MG63 (cell line): Measurements from ENCODE around the gene RNASE1. TPM values are rescaled to one million over a fixed set of nuclear protein-coding genes. Genes with fewer than 3 reads are reported as not detected.

Experiments used
- DNase-seq: peaks from one replicate; pipeline ENCODE4 v3.0.0-alpha.2; 2020
- H3K27me3 ChIP-seq: fragments of 250-450 bp; sonication (Bioruptor Pico); 2 replicates; pipeline ENCODE4 v1.5.1; 2020; ENCODE audit warnings: mild to moderate bottlenecking, moderate library complexity
- H3K36me3 ChIP-seq: fragments of 250-450 bp; sonication (Bioruptor Pico); 2 replicates; pipeline ENCODE4 v1.5.1; 2020; ENCODE audit warnings: mild to moderate bottlenecking, moderate library complexity
- H3K4me3 ChIP-seq: fragments of 250-450 bp; sonication (Bioruptor Pico); 2 replicates; pipeline ENCODE4 v1.5.1; 2020; ENCODE audit warnings: mild to moderate bottlenecking, moderate library complexity
- H3K9me3 ChIP-seq: fragments of 250-450 bp; sonication (Bioruptor Pico); 2 replicates; pipeline ENCODE4 v1.5.1; 2020; ENCODE audit warnings: mild to moderate bottlenecking, moderate library complexity
- total RNA-seq: library from RNA; depleted of rRNA; stranded (reverse); fragments of >200 nt; shearing (Covaris generic); gene quantifications from 2 replicates; pipeline ENCODE4 v1.2.3, GENCODE V29; 2014; ENCODE audit warnings: low replicate concordance; rRNA removed

RNASE1 gene
- total RNA-seq, 1 experiment from 2014 or later, result not detected

DNA sequence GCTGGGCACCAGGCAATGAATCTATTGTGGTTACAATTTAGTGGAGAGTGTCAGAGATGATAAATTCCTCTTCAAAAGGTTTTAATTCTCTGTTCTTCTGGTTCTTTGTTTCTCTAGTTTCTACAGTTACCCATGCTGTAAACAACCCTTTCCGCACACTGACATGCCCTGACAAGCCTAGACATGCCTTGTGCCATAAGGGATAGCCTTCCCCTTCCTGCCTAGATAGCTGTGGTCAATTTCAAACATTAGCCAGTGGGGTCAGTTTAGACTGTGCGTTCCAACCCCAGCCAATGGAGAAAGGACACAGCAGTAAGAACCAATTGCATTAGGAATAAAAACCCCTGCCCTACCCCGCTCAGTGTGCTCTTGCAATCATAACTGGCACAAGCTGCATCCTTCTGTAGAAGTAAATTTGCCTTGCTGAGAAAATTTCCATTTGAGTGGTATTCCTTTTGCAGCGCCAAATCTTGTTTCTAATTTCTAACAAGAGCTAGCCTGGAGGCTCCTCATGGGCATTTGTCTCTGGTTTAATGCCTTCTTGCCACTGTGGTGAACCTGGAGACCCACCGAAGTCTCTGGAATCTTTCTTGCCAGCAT lies 50.6 kb downstream of the RNASE1 start:
- Histone ChIP-seq H3K27me3 (no peaks in the 10 kb centered on the region), H3K4me3 (no peak overlapping the region), H3K9me3 (no peaks in the 10 kb centered on the region), H3K36me3 (no peaks in the 10 kb centered on the region)
- DNase-seq, result no peak

Other genes with a start within 250 kb of the RNASE1 start
- not detected in 2 replicates for gene RNASE9, start 241.8 kb downstream of the RNASE1 start, total RNA-seq
- gene RNASE11, start 214.8 kb downstream of the RNASE1 start, total RNA-seq, result not detected in 2 replicates
- gene RNASE12, start 211.5 kb downstream of the RNASE1 start, total RNA-seq, result not detected in 2 replicates
- not detected in 2 replicates for gene OR6S1, start 161.2 kb downstream of the RNASE1 start, total RNA-seq
- gene RNASE4, start 118.3 kb downstream of the RNASE1 start, total RNA-seq, result 2.3 and 6.1 TPM in 2 replicates
- gene ANG, start 114.1 kb downstream of the RNASE1 start, total RNA-seq, result 0.42 and 3.2 TPM in 2 replicates
- not detected in 2 replicates for gene EDDM3A, start 57.0 kb downstream of the RNASE1 start, total RNA-seq
- gene EDDM3B, start 34.4 kb downstream of the RNASE1 start, total RNA-seq, result not detected in 2 replicates
- gene RNASE6, start 21.6 kb downstream of the RNASE1 start, total RNA-seq, result not detected in 2 replicates
- not detected in 2 replicates for gene RNASE3, start 88.5 kb upstream of the RNASE1 start, total RNA-seq
- not detected in 2 replicates for gene RNASE2, start 152.6 kb upstream of the RNASE1 start, total RNA-seq
- gene METTL17, start 187.1 kb upstream of the RNASE1 start, total RNA-seq, result 46.7 and 72.0 TPM in 2 replicates
- not detected in 2 replicates for gene SLC39A2, start 196.4 kb upstream of the RNASE1 start, total RNA-seq
- 17.5 and 51.7 TPM in 2 replicates for gene NDRG2, start 222.2 kb upstream of the RNASE1 start, total RNA-seq
- gene TPPP2, start 227.4 kb upstream of the RNASE1 start, total RNA-seq, result not detected in 2 replicates
- gene RNASE13, start 232.0 kb upstream of the RNASE1 start, total RNA-seq, result not detected in 2 replicates
- gene RNASE7, start 239.5 kb upstream of the RNASE1 start, total RNA-seq, result not detected in 2 replicates